Stimulated activated naive CD8-positive, alpha-beta T cell treated with anti-CD3 and anti-CD28 coated beads, Interleukin-15, Interleukin-2, amounts not matched to agents 100 U/mL and 50 U/mL, for 24 hours (primary cell): ENCODE results near the gene COL23A1.

ENCODE experiments used
- ATAC-seq: fragments of 150-1000 bp; cut with Tn5 transposase; one replicate; pipeline ENCODE4 v1.10.0; 2021
- DNase-seq: peaks from one replicate; pipeline ENCODE4 v3.0.0; 2021

Gene COL23A1

DNA sequence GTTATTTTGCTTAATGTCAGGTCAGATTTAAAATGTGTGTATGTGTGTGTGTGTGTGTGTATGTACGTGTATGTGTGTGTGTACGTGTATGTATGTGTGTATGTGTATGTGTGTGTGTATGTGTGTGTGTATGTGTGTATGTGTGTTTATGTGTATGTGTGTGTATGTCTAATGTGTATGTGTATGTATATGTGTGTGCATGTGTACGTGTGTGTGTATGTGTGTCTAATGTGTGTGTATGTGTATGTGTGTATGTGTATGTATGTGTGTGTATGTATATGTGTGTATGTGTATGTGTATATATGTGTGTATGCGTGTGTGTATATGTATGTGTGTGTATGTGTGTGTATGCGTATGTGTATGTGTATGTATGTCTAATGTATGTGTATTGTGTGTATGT lies 232.5 kb downstream of the COL23A1 start:
- DNase-seq (no peak), ATAC-seq (no peak)

DNA sequence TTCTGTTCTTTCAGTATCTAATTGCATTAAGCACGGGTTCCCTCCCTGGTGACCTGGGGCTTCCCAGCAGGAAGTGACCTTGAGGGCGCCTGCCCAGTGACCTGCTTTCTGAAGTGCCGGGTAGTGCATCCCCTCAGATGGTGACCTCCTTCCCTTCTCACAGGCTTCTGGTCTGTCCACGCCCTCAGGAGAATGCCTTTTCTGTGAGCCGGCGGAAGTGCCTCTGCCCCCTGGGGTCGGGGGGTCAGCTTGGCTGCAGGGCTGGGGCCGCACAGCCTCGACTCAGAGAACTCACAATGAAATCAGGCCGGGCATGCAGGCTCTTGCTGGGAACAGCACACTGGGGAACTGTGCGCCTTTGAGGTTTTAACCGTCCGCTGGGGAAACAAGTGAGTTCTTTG lies 233.1 kb downstream of the COL23A1 start:
- ATAC-seq: no peak
- DNase-seq: no peak

GRCh38 chr5:178356431-178356872 lies 233.7 kb downstream of the COL23A1 start:
- no peak for ATAC-seq
- DNase-seq: no peak

DNA sequence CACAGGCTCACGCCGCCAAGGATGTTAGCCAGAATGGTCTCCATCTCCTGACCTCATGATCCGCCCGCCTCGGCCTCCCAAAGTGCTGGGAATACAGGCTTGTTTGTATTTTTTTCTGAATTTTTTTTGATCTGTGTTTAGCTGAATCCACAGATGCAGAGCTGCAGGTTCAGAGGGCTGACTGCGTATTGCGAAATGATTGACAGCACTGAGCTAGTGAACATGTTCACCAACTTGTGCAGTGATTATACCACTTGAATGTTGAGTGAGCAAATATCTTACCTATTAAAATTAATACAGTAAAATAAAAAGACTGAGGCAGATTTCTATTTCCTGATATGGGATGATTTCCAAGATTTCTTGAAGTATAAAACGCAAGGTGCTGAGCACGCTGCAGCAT lies 234.5 kb downstream of the COL23A1 start:
- no peak for ATAC-seq

DNA sequence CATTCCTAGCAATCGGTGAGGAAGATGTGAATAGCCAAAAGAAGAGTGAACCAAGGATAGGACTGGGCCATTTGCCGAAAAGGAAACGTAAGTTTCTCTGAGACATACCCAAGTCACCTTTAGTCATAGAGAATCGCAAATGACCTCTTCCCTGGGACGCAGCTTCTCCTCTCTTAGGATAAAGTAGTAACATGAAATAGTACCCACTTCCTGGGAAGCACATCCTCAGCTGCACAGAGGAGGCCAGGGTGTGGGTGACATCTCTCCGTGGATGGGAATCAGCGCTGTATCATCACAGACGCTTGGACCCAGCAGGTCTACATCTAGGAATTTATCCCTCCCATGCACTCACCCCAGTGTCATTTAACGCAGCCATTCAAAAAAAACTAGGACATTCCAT lies 236.7 kb downstream of the COL23A1 start:
- DNase-seq (no peak), ATAC-seq (no peak)

More for the DNA sequence above, 234.5 kb downstream of the COL23A1 start:
- no peak for DNase-seq

GRCh38 chr5:178352035-178352349 lies 238.2 kb downstream of the COL23A1 start:
- DNase-seq: no peak
- ATAC-seq: no peak

DNA sequence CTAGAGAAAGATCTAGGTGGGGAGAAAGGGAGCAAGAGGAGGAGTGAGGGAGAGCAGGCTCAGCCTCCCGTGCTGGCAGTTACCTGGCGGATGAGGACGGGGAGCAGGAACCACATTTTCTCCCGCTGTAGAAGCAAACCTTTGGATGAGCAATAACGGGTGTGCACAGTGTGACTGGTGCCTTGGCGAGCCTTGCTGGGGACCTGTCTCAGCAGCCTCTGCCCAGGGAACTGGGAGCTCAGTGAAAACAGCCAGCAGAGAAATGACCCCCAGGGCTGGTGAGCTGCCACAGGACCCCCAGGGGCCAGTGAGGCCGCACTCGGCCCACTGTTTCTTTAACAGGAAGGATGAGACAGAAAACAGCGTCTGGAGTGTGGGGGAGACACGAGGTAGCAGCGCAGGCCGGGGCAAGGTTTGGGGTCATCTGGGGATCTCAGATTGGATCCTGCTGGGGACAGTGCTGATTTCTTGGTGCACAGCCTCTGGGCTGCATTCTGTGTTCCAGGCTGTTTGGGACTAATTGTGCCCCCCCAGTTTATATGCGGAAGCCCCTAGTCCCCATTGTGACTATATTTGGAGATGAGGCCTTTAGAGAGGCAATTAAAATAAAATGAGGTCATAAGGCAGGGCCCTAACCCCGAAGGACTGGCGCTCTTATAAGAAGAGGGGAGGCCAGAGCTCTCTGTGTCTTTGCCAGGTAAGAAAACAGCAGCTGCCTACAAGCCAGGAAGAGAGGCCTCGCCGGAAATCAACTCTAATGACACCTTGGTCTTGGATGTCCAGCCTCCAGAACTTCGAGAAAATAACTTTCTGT lies 238.8 kb downstream of the COL23A1 start:
- no peak for ATAC-seq
- no peak for DNase-seq

DNA sequence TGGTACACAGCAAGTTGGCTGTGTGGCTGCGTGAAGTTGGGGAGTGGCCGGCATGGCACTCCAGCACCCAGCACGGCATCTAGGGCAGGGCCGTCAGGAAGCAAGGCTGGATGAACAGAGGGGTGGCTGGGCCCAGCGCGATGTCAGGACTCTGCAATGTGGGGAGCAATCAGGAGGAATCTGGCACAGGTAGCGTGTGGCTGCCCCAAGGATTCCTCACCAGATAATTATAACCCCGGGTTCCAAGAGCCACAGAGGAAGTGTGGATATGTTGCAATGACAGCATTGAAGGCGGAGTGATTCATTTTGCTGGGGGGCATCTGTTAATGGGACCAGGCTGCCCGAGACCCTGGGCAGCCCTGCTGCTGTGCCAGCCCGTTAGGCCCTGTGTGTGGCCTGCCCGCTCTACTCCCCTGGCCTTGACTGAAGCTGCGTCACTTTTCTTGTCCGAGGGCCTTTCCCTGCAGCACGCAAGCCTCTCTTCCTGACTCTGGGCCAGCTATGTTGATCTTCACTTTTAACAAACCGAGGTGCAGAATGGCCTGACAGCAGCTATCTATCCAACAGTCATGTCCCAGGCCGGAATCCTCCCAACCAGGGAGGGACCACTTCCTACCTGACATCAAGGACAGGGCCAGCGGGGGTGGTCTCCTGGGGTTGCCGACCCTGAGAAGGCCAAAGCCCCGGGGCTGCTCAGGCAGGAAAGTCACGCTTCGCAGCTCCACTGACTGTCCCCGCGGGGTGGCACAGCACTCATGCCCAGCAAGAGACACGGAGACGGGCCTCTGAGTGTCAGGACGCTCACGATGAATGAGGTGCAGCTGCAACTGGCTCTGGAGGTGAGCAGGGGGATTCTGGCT lies 239.6 kb downstream of the COL23A1 start:
- ATAC-seq (no peak), DNase-seq (no peak)

GRCh38 chr5:178349625-178350353 lies 240.4 kb downstream of the COL23A1 start:
- no peak for ATAC-seq
- DNase-seq: no peak

GRCh38 chr5:178349075-178349511 lies 241.1 kb downstream of the COL23A1 start:
- DNase-seq (no peak), ATAC-seq (no peak)

GRCh38 chr5:178348356-178349074 lies 241.7 kb downstream of the COL23A1 start:
- DNase-seq (no peak), ATAC-seq (no peak)

DNA sequence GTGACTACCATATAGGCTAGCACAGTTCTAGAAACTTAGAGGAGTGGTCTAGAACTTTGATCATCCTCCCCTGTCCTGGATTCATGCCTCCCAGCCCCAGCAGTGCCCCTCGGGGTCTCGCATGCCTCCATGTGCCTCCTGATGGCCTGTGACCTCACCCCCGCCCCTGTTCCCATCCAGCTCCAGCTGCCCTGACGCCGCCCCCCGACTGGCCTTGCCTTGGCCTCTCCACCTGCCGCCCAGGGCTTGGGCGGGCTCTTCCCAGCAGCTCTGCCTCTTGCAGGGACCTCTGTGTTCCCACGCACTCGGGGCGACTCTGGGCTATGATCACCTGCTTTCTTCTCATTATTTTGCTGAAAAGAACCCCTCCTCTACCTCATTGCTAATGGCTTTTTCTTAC lies 242.2 kb downstream of the COL23A1 start:
- DNase-seq (no peak), ATAC-seq (no peak)

DNA sequence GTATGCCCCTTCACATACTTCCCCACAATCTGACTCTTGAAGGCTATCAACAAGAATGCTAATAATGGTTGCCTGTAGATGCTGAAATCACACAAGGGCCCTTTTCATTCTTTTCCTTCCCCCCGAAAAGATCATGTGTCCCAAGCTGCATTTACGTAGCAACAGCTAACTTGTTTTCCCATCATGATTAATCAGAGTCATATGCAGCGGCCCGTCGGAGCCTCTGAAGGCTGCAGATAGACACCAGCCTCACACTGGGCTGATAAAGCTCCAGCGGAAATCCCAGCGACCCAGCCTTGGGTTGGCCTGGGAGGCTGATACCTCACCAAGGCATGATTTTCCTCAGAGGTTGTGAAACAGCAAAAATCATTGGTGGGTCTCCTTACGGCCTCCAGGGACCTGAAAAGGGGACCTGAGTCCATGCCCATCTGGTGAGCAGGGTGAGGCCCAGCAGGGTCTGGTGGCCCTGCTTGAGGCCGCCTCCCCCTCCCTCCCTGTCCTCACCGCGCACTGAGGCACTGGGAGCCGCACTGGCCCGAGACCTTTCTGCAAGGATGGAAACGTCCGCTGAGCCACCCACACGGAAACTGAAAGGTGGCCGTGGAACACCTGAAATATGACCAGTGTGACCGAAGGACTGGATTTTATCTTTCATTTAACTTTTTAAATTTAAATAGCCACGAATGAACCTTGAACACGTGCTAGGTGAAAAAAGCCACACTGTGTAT lies 243.4 kb downstream of the COL23A1 start:
- ATAC-seq (no peak), DNase-seq (no peak)

DNA sequence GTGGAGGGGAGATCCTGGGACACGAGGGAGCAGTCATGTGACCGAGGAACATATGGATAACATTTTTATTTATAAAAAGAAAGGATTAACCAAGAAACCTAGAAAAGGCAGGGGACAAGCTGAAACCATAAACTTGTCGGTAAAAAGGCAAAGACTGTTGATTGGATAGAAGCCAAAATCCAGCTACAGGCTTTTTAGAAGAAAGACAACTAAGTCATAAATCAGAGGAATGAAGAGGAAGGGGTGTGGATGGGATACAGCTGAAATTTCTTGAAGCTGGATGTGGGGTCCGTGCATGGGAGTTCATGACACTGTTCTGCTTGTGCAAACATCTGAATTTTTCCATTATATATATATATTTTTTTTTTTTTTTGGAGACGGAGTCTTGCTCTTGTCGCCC lies 246.9 kb downstream of the COL23A1 start:
- no peak for ATAC-seq

GRCh38 chr5:178341851-178342140 lies 248.4 kb downstream of the COL23A1 start:
- no peak for DNase-seq
- ATAC-seq: no peak

More for the DNA sequence above, 246.9 kb downstream of the COL23A1 start:
- DNase-seq: no peak

GRCh38 chr5:178341091-178341850 lies 248.9 kb downstream of the COL23A1 start:
- no peak for ATAC-seq
- DNase-seq: no peak

- DNase-seq: no peak
These were observed 249.6 kb downstream of the COL23A1 start for GRCh38 chr5:178340637-178341036.

DNA sequence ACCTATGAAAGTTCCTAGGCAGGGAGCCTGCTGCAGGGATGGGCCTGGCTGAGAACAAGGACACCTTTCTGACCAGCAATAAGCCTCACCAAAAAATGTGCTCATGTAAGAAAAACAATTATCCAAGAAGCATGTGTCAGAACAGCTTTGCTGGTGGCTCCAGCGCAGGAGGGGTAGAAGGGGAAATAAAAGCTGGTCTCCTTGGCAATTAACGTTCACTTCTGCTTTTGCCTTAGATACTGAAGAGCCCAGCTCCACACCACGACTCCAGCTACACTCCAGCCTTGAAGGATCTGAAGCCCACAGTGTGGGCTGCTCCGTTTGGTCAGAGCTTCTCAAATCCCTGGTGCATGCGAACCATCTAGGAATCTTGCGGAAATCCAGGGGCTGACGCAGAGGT lies 250.0 kb downstream of the COL23A1 start:
- ATAC-seq (no peak), DNase-seq (no peak)

More at GRCh38 chr5:178340637-178341036, 249.6 kb downstream of the COL23A1 start:
- no peak for ATAC-seq

GRCh38 chr5:178339272-178339671 lies 250.9 kb downstream of the COL23A1 start:
- DNase-seq: no peak
- no peak for ATAC-seq

- ATAC-seq: no peak
- DNase-seq: no peak
These were observed 251.4 kb downstream of the COL23A1 start for GRCh38 chr5:178338750-178339144.
